ENCODE data around the gene PAQR4. TPM values are rescaled to one million over a fixed set of nuclear protein-coding genes. Genes with fewer than 3 reads are reported as not detected.

PAQR4 gene
- polyA plus RNA-seq, 1 of the 3 experiments (the other 2 are of a cell fraction): 8.8 TPM

- H3K27me3 ChIP-seq (ENCODE audit: insufficient read depth): peaks cover 12% of the 10 kb centered on the region; the same call in 1 of the 2 replicates
- no peak for DNase-seq
- H3K4me3 ChIP-seq (ENCODE audit: low read depth in 2 of 2, low read length in 1 of 2): no peak overlapping the region
- no peaks in the 10 kb centered on the region for H3K9me3 ChIP-seq
- H3K27ac ChIP-seq (ENCODE audit: low read depth in 2 of 2, low read length in 1 of 2): no peak overlapping the region
- WGBS (ENCODE audit: low lambda C conversion rate): 53% methylated on average over 6 of the region's 26 CpGs
- H3K9me2 ChIP-seq: no peaks in the 10 kb centered on the region
- ChIA-PET CTCF (interaction anchor here (1.1 kb wide), 1 partner anchor 87 kb away, joined by 3 read pairs; no protein-coding TSS in a partner anchor), POLR2A (no interaction called here)
- no peaks in the 10 kb centered on the region for H3K36me3 ChIP-seq (replicated peaks in 1 of 2; ENCODE audit: control insufficient read depth in 1 of 2, insufficient read depth in 2 of 2, low read length in 1 of 2)
- H3K4me2 ChIP-seq: no peak overlapping the region
- H3F3A ChIP-seq (replicated peaks; ENCODE audit: insufficient read depth): no peaks in the 10 kb centered on the region
- no peak overlapping the region for H3K9ac ChIP-seq
- no peak for TF ChIP-seq GATA2 (CRISPR knock-in tag; IDR thresholded peaks at IDR 0.05)
- TF ChIP-seq SIN3A (IDR thresholded peaks at IDR 0.05; ENCODE audit: borderline replicate concordance, low read depth, low read length): no peak
- TF ChIP-seq IRF3 (IDR thresholded peaks at IDR 0.05; ENCODE audit: low read depth, low read length): no peak
- no peak for TF ChIP-seq ELF1 (IDR thresholded peaks at IDR 0.05)
- no peak for TF ChIP-seq NFIC (IDR thresholded peaks at IDR 0.05; ENCODE audit: borderline replicate concordance)
- no peak for TF ChIP-seq USF2 (IDR thresholded peaks at IDR 0.05; ENCODE audit: borderline replicate concordance, low read depth, low read length)
- TF ChIP-seq PBX3 (IDR thresholded peaks at IDR 0.05): no peak
- H2AFZ ChIP-seq (ENCODE audit: low read depth): no peak overlapping the region
- no peaks in the 10 kb centered on the region for H3K79me2 ChIP-seq (ENCODE audit: insufficient read depth)
- no peaks in the 10 kb centered on the region for H4K20me1 ChIP-seq (ENCODE audit: insufficient read depth)
- H3K4me1 ChIP-seq (ENCODE audit: control insufficient read depth in 1 of 2, insufficient read depth in 2 of 2, low read depth in 1 of 2, low read length in 1 of 2): no peaks in the 10 kb centered on the region
Measured at GRCh38 chr16:2954656-2955381, 14.3 kb upstream of the PAQR4 start.

GRCh38 chr16:2955438-2955778 is 13.7 kb upstream of the PAQR4 start:
- H3K27ac ChIP-seq (ENCODE audit: low read depth in 2 of 2, low read length in 1 of 2): no peak overlapping the region
- ChIA-PET CTCF (interaction anchor here (0.9 to 2.1 kb wide), 2 partner anchors 28 to 36 kb away, joined by 4 to 10 read pairs; no protein-coding TSS in a partner anchor), POLR2A (no interaction called here)
- no peaks in the 10 kb centered on the region for H3K36me3 ChIP-seq (replicated peaks in 1 of 2; ENCODE audit: control insufficient read depth in 1 of 2, insufficient read depth in 2 of 2, low read length in 1 of 2)
- no peaks in the 10 kb centered on the region for H3K9me2 ChIP-seq
- H3K79me2 ChIP-seq (ENCODE audit: insufficient read depth): no peaks in the 10 kb centered on the region
- no peak overlapping the region for H3K9ac ChIP-seq
- WGBS (ENCODE audit: low lambda C conversion rate): 82% methylated on average over 3 of the region's 10 CpGs
- H2AFZ ChIP-seq (ENCODE audit: low read depth): no peak overlapping the region
- H3K9me3 ChIP-seq: no peaks in the 10 kb centered on the region
- no peaks in the 10 kb centered on the region for H4K20me1 ChIP-seq (ENCODE audit: insufficient read depth)
- H3K4me2 ChIP-seq: no peak overlapping the region
- no peaks in the 10 kb centered on the region for H3K4me1 ChIP-seq (ENCODE audit: control insufficient read depth in 1 of 2, insufficient read depth in 2 of 2, low read depth in 1 of 2, low read length in 1 of 2)
- TF ChIP-seq FOSL2 (IDR thresholded peaks at IDR 0.05; ENCODE audit: borderline replicate concordance, low read depth) (no peak), GATA2 (CRISPR knock-in tag; IDR thresholded peaks at IDR 0.05) (no peak), SIN3A (IDR thresholded peaks at IDR 0.05; ENCODE audit: borderline replicate concordance, low read depth, low read length) (no peak), NFIC (IDR thresholded peaks at IDR 0.05; ENCODE audit: borderline replicate concordance) (no peak), NRF1 (IDR thresholded peaks at IDR 0.05; ENCODE audit: low read depth, low read length) (no peak), MEF2A (IDR thresholded peaks at IDR 0.05; ENCODE audit: borderline replicate concordance, low read depth) (no peak), MXI1 (IDR thresholded peaks at IDR 0.05; ENCODE audit: low read depth, low read length) (no peak), RCOR1 (IDR thresholded peaks at IDR 0.05; ENCODE audit: low read length) (no peak), USF2 (IDR thresholded peaks at IDR 0.05; ENCODE audit: borderline replicate concordance, low read depth, low read length) (no peak), RFX5 (IDR thresholded peaks at IDR 0.05; ENCODE audit: low read length) (no peak)
- H3K4me3 ChIP-seq (ENCODE audit: low read depth in 2 of 2, low read length in 1 of 2): no peak overlapping the region
- DNase-seq: no peak
- peaks cover 18% of the 10 kb centered on the region for H3K27me3 ChIP-seq (ENCODE audit: insufficient read depth)
- H3F3A ChIP-seq (replicated peaks; ENCODE audit: insufficient read depth): no peaks in the 10 kb centered on the region

Measured in SK-N-SH (cell line).